NCI-H1694 treated with DMSO at 0.1 percent for 48 hours (cell line): ENCODE data around the gene PPP6R3.
A peak's percentile ranks its signal among the peaks of the same experiment; 100 is the strongest.

Experiments
- DNase-seq: peaks from one replicate; lab custom pipeline; 2025; lab: John Stamatoyannopoulos, UW

PPP6R3 gene

DNA sequence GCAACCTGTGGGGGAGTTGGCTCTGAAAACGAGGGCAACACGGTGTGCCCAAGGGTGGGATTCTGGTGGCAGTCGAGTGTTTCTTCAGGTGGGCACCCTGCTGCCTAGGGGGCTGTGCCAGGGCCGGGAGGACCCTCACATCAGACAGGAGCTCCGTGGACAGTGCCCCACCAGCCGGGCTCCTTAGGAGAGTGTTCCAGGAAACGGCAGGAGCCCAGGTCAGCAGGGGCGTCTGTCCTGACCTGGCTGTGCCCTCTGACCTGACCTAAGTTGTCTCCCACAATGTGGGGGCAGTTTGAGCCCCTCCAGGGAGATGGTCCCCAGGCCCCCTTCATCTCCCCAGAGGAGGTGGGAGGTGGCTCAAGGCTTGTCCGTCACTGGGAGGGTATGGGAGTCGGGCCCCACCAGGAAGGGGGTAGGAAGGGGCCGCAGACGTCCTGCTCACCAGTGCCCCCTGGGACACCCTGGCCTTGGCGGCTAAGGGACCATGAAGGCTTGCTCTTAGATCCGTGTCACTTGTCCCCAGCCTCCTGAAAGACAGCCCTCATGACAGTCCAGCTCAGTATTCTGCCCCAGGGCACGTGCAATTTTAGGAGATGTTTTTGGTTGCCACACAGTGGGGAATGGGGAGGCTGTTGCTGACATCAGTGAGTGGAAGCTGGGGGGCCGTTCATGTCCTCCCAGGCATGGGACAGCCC, 191.6 kb downstream of the PPP6R3 start:
- no peak for DNase-seq

DNA sequence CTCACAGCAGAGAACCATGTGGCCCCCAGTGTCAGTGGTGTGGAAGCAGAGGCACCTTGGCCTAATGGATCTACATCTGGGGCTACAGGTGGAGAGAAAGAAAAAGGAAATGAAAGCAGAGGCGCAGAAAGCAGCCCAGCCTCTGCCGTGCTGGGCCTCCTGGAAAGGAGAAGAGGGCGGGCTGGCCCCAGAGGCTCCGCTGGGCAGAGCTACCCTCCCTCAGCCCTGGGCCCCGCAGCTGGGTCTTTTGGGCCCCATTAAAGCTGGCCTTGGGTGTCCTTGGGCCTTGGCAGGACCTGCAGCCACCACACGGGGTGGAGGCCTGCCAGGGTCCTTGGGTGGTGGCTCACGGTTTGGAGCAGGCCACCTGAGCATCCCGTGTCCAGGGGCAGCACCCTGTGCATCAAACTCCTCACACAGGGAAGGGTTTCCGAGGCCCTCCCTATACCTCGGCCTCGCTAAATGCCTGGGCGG, 192.2 kb downstream of the PPP6R3 start:
- DNase-seq: no peak

DNA sequence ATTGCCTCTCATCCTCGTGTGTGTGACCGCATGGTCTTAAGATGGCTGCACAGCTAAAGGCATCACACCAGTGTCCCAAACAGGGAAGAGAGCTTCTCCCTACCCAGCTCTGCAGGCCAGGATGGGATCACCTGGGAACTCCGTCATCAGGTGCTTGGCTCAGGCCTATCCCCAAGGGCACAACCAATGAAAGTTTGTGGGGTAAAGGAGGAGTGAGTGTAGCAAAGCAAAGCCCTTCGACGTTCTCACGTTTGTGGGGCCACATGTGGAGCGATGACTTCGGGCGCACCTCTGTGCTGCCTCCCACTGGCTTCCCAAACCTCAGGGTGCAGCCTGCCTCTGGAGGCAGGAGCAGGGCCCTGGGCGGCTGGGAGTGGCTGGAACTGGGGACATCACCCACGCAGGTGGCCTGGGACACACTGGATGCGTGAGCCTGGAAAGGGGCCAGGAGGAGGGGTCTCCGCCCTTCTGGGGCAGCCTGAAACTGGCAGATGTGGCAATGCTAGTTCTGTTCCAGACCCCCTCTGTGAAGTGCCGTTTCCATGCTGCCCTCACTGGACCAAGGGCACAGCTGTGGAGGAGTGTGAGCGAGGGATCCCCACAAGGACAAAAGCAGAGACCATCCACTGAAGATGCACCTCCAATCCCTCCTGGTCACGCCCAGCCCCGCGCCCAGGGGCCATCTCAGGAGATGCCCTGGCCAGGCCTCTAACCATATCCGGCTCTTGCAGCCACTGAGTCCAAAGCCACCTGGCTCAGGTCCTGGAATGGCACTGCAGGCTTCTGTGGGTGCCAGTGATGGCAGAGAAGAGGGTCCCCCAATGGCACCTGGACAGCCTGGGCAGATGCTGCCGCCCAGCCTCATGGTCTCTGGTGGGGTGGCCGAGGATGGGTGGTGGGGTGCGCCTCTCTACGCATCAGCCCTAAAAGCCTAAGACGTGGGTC, 193.2 kb downstream of the PPP6R3 start:
- no peak for DNase-seq

DNA sequence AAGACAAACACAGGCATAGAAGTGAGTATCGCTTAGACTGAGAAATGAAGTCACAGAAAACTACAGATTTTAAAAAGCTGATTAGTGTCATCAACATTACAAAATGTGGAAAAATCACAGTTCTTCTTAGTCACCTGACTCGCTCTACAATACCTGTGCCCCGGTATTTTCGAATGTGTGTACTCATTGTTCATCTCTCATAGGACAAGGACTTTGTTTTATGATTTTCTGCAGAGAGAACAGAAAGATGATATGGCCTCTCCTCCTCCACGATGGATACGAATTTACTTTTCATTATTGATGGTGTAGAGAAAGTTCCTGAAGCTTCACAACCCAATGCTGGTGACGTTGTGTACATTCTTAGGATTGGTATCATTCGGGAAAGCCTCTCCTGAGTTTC, 194.4 kb downstream of the PPP6R3 start:
- no peak for DNase-seq

DNA sequence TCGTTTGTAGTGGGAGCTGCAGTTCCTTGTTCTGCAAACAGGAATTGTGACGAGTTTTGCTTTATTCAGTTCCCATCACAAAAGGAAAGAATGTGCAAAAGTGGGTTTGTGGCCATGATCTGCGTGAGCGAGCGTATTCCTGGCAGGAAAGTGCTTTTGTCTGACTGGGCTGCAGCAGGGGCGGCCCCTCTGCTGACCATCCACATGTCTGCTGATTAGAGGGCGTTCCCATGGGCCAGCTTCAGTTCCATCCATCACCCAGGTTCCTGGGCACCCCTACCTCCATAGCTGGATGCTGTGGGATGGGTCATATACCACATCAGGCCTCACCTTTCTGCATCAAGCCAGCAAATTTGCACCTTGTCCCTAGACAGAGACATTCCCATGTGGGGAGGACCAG, 194.9 kb downstream of the PPP6R3 start:
- DNase-seq: no peak

DNA sequence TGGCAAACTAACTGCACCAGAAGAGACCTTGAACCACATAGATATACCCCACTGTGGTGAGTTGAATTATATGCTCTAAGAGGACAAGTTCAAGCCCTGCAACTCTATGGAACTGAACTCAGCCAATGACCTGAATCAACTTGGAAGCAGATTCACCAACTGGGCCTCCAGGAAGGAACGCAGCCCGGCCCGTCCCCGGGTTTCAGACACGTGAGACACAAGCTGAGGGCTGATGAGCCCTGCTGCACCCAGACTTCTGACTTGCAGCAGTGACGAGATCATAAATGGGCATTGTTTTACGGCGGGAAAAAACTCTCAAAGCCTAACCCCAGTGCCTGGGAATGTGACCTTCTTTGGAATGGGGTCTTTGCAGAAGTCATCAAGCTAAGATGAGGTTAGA, 195.3 kb downstream of the PPP6R3 start:
- DNase-seq: no peak

DNA sequence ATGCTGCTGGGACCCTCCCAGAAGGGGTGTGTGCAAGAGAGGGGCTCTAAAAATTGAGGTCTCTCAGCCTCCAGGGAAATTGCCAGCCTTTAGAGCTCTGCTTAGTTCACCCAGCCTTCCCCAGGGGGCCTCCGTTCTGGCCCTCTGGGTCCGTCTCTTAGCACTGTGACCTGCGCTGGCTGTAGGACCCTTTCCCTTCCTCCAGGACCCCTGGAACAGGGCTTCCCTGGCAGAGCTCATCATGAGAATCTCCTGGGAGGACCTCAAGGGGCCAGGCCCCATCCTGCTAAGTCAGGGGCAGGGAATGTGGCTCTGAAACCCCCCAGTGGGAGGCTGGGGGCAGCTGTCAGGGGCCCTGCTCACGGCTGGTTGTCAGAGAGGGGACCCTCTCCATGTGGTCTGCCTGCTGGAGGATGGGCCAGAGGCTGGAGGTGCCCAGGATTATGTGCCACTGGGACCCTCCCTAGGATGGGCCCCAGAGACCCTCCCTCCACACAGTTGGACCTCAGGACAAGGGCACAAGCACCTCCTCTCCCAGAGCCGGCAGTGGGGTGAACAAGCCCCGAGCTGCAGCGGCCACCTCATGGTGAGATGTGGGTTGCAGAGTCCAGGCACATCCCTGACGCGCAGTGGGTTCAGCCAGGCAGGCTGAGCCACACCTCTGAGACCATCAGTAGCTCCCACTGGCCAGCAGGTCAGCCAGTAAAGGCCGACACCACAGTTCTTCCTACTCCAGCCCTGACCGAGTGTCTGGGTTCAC, 196.6 kb downstream of the PPP6R3 start:
- DNase-seq: no peak

DNA sequence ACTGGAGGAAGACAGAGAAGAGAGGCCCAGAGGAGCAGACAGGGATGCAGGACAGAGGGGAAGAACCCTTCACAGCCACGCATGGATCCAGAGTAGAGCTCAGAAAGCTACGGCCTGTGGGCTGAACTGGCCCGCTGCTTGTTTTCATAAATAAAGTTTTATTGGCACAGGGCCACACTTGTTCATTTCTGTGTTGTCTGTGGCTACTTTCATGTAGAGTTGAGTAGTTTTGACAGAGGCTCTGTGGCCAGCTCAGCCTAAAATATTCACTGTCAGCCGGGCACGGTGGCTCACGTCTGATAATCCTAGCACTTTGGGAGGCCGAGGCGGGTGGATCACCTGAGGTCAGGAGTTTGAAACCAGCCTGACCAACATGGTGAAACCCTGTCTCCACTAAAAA, 197.5 kb downstream of the PPP6R3 start:
- DNase-seq: no peak

DNA sequence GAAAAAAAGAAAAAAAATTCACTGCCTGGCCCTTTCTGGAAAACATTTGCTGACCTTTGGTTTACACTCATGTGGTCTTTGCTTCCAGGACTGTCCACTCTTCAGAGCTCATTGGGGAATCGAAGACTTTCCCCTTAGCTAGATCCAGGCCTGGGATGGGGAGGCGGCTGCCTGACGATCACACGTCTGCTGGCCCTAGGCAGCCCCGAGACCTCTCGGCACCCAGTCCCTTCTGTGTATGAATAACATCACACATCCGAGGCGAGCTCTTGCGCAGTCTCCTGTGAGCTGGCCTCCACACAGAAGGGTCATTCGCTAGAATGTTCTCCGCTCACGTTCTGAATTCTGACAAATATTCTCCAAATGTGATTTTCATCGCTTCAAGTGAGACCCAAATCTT, 198.1 kb downstream of the PPP6R3 start:
- no peak for DNase-seq

DNA sequence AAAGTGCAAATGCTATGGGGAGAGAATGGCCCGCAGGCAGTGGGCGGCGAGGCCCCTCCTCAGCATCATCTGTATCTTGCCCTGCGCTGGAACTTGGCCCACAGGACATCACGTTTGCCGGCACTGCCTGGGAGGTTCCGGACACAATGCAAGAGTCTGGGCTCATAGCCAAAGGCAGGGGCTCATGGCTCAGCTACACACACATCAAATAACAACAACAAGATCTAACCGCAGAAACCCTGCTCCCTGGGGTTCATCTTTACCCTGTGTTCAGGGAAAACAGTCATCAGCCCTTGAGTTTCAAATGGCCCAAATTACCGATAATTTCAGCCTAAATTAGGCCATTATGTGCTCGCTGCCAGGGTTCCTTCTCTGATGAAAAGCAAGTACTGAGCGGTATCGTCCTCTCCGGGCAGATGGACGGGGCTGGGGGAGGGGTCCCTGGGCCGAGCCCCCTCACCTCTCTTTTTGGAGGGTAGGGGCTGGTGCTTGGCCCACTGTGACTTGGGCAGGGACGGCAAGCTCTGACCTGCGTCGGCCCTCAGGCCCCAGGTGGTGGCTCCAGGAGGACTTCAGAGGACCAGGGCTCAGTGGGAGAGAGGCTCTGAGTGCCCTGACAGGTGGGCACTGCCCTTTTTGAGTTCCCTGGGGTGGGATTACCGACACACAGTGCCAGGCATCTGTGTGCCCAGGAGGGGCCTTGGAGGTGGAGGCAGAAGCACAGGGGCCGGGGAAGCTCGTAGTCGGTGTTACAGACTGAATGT, 198.8 kb downstream of the PPP6R3 start:
- DNase-seq: peak; percentile 23

DNA sequence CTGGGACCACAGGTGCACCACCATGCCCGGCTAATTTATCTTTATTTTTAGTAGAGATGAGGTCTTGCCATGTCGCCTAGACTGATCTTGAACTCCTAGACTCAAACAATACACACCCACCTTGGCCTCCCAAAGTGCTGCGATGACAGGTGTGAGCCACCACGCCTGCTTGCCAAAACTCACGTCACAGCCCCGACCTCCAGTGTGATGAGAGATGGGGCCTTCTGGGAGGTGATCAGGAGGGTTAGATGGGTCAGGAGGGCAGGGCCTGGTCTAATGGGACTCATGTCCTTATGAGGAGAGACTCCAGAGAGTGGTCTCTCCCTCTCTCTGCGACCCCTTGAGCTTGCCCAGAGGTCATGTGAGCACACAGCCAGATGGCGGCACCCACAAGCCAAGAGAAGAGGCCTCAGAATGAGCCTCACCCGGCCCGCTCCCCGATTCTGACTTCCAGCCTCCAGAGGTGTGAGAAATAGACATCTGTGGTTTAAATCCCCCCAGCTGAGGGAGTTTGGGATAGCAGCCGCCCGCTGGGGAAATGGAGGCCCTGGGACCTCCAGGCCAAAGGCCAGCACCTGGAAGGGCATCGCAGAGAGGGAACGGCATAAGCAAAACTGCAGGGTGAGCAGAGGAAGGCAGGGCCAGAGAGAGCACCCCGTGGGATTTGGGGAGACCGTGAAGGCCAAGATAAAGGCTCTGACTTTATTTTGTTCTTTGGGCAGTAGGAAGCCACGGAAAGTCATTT, 199.7 kb downstream of the PPP6R3 start:
- DNase-seq: no peak

DNA sequence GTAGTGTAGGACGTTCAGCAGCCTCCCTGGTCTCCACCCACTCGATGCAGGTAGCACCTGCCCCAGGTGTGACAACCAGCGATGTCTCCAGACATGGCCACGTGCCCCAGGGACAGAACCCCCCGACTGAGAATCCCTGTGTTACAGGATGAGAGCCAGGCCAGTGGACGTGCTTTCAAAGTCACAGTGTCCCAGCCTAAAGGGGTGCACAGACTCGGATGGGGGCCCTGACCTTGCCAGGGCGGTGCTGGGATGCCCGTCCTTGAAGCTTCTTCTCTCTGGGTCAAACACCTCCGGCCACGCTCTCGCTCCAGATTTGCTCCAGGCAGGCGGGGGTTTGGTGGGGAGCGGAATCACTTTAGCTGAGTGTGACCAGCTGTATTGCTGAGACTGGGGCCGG, 200.5 kb downstream of the PPP6R3 start:
- no peak for DNase-seq

DNA sequence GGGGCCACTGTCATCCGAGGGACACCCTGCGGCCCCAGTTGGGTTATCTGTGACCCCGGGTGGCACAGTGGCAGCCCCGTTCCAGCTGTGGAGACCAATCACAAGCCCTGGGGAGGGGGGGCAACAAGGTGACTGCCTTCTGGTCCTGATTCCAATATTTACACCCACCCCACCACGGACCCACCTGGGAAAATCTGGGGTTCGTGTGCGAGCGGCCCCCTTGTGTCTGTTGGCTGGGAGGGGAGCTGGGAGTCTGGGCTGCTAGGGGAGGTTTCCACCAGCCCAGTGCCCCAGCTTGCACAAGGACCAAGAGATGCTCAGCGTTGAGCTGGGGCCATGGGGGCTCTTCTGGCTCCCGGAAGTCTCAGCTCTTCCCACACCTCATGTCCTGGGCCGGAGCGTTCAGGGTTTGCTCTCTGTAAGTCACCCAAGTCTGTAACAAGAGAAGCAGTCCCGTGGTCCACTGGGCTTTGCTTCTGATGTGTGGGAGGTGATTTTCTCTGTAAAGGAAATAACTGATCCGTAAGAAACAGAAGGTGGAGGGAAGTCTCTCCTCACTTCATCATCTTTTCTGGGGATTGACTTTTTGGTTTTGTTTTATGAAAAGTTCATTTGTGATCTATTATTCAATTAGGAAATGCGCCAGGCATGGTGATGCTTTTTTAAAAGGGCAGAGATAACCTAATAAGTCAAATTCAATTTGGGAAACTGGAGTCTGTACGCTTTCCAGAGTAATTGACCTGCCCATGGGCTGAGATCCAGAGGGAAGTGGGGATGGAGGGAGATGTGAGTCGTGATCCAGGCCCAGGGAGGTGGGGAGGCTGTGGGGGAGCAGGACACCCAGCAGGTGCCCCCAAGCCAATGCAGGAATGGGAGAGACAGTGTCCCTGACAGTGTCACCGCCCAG, 201.4 kb downstream of the PPP6R3 start:
- DNase-seq: no peak

DNA sequence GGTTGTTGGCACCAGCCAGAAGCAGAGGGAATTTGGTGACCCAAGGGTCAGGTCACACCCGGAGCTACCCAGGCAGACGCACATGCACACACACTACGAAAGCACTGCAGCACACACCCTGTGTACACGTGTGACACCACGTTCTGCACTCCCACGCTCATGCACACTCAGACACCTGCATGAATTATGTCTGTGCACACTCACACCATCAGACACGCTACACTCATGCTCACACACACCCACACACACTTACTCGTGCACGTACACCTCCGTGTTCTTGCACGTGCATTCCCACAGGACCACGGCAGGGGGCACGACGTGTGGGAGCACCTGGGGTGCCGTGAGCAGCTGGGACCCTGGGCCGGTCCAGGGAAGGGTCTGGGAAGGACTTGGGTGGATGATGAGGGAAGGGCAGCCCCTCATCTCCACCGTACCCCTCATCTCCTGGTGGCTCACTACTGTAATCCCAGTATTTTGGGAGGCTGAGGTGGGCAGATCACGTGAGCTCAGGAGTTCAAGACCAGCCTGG, 203.0 kb downstream of the PPP6R3 start:
- no peak for DNase-seq

DNA sequence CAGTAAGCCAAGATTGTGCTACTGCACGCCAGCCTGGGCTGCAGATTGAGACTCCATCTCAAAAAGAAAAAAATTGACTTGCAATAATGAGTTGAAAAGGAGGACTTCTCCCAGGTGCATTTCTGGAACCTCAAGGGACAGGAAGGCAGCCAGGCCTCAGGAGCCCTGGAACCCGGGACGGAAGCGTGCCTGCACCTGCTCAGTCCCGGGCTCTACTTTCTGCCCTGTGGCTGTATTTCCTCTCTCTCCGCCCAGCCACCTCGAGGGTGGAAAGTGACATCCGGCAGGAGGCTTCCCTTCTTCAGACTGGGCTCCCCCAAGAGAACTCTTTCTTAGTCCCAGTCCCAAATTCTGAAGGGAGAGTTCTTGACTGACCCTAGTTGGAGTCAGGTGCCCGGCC, 203.6 kb downstream of the PPP6R3 start:
- DNase-seq: no peak

DNA sequence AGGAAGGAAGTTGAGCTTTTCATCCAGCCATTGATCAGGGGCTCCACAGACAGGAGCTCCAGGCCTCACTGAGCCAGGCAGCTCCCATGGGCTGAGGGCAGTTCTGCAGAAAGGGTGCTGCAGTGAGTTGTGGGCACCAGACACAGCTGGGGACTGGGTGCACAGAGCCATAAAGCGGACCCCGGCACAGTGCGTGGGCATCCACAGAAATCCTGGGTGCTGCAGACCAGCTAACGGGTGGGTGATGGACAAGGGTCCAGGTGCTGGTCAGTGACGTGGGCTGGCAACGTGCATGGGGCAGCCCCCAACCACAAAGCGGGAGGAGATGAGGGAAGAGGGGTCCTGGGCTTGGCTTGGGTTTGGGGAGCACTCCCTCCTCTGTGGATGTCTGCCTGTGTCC, 204.4 kb downstream of the PPP6R3 start:
- no peak for DNase-seq
